ENCODE results near the gene DAGLA.

The DAGLA gene

DNA sequence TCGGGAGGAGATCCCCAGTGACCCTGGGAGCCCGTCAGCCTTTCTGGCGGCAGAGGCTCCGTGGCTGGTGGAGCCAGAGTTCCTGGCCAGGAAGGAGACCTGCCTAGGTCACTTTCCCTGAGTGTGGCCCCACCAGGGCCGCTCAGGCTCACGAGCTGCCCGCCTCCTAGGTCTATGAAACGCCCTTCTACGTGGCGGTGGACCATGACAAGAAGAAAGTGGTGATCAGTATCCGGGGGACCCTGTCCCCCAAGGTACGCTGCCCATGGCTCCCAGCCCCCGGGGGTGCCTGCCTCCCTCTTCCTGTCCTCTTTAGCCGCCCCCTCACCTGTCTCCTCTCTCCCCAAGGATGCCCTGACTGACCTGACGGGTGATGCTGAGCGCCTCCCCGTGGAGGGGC, 55.2 kb downstream of the DAGLA start:
- no peaks in the 10 kb centered on the region for H3K9me3 ChIP-seq (ENCODE audit: low read length)
- H3K9ac ChIP-seq (ENCODE audit: low read length): no peak overlapping the region
- no peak overlapping the region for H3K27ac ChIP-seq (ENCODE audit: low read depth, low read length)
- H3K27me3 ChIP-seq (ENCODE audit: control insufficient read depth in 1 of 2, insufficient read depth in 2 of 2, low read length in 2 of 2): no peaks in the 10 kb centered on the region
- peaks cover 21% of the 10 kb centered on the region for H3K4me1 ChIP-seq (ENCODE audit: insufficient read depth, low read length)
- H3K36me3 ChIP-seq (ENCODE audit: insufficient read depth, low read length): peaks cover 27% of the 10 kb centered on the region
- no peak overlapping the region for H3K4me3 ChIP-seq (ENCODE audit: low read depth in 1 of 2, low read length in 2 of 2)

DNA sequence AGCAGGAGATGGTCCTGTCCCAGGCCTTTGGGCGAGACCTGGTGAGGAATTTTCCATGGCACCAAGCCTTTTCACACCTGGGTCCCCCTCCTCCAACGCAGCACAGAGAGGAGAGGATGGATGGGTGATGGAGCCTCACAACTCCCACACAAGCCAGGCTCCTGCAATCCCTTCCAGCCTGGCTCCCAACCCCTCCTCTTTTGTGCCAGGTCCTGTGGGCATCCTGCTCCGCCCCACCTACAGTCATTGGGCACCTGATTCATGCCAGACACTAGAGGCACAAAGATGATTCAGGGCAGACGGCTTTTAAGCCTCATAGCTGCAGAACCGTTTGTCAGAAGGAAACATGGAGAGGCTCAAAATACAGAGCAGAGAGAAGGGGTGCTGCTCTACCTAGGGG, 56.1 kb downstream of the DAGLA start:
- Histone ChIP-seq H3K36me3 (ENCODE audit: insufficient read depth, low read length) (peaks cover 27% of the 10 kb centered on the region), H3K4me1 (ENCODE audit: insufficient read depth, low read length) (peaks cover 20% of the 10 kb centered on the region), H3K4me3 (ENCODE audit: low read depth in 1 of 2, low read length in 2 of 2) (no peak overlapping the region)

DNA sequence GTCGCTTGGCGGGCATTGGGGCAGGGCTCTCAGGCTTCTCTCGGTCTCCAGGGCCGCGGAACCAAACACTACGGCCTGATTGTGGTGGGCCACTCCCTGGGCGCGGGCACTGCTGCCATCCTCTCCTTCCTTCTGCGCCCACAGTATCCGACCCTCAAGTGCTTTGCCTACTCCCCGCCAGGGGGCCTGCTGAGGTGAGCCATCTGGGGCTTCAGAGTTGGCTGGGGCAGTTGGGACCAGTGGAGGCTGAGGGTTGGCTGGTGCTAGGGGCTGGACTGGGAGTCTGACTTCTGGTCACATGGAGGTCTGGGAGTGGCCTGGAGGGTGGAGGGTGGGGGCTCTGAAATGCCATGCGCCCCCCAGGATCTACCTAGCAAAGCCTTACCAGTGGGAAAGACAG, 56.9 kb downstream of the DAGLA start:
- Histone ChIP-seq H3K36me3 (ENCODE audit: insufficient read depth, low read length) (peaks cover 27% of the 10 kb centered on the region), H3K4me3 (ENCODE audit: low read depth in 1 of 2, low read length in 2 of 2) (no peak overlapping the region), H3K27me3 (ENCODE audit: control insufficient read depth in 1 of 2, insufficient read depth in 2 of 2, low read length in 2 of 2) (no peaks in the 10 kb centered on the region), H3K9ac (ENCODE audit: low read length) (no peak overlapping the region), H3K9me3 (ENCODE audit: low read length) (no peaks in the 10 kb centered on the region), H3K27ac (ENCODE audit: low read depth, low read length) (no peak overlapping the region), H3K4me1 (ENCODE audit: insufficient read depth, low read length) (peaks cover 12% of the 10 kb centered on the region)

More for the DNA sequence above, 56.1 kb downstream of the DAGLA start:
- Histone ChIP-seq H3K27ac (ENCODE audit: low read depth, low read length) (no peak overlapping the region), H3K9ac (ENCODE audit: low read length) (no peak overlapping the region), H3K9me3 (ENCODE audit: low read length) (no peaks in the 10 kb centered on the region), H3K27me3 (ENCODE audit: control insufficient read depth in 1 of 2, insufficient read depth in 2 of 2, low read length in 2 of 2) (no peaks in the 10 kb centered on the region)

GRCh38 chr11:61737636-61738386, 57.6 kb downstream of the DAGLA start:
- H3K9ac ChIP-seq (ENCODE audit: low read length): no peak overlapping the region
- no peaks in the 10 kb centered on the region for H3K9me3 ChIP-seq (ENCODE audit: low read length)
- H3K27ac ChIP-seq (ENCODE audit: low read depth, low read length): no peak overlapping the region
- H3K4me1 ChIP-seq (ENCODE audit: insufficient read depth, low read length): peaks cover 5% of the 10 kb centered on the region
- H3K4me3 ChIP-seq (ENCODE audit: low read depth in 1 of 2, low read length in 2 of 2): no peak overlapping the region
- peaks cover 27% of the 10 kb centered on the region for H3K36me3 ChIP-seq (ENCODE audit: insufficient read depth, low read length)
- no peaks in the 10 kb centered on the region for H3K27me3 ChIP-seq (ENCODE audit: control insufficient read depth in 1 of 2, insufficient read depth in 2 of 2, low read length in 2 of 2)

- Histone ChIP-seq H3K27ac (ENCODE audit: low read depth, low read length) (no peak overlapping the region), H3K4me1 (ENCODE audit: insufficient read depth, low read length) (no peaks in the 10 kb centered on the region), H3K9me3 (ENCODE audit: low read length) (no peaks in the 10 kb centered on the region), H3K36me3 (ENCODE audit: insufficient read depth, low read length) (peaks cover 27% of the 10 kb centered on the region), H3K4me3 (ENCODE audit: low read depth in 1 of 2, low read length in 2 of 2) (no peak overlapping the region), H3K27me3 (ENCODE audit: control insufficient read depth in 1 of 2, insufficient read depth in 2 of 2, low read length in 2 of 2) (no peaks in the 10 kb centered on the region), H3K9ac (ENCODE audit: low read length) (no peak overlapping the region)
Measured at GRCh38 chr11:61738776-61739175, 58.6 kb downstream of the DAGLA start.

DNA sequence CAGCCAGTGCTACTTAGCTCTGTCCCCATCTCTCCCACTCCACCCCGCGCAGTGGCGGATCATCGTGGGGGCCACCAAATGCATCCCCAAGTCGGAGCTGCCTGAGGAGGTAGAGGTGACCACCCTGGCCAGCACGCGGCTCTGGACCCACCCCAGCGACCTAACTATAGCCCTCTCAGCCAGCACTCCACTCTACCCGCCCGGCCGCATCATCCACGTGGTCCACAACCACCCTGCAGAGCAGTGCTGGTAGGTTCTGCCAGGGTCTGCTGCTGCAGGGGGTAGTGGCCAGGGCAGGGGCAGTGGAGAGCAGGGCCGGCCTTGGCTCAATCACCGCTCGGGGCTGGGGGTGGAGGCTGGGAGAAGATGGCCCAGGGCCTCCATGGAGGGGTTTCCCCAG, 59.2 kb downstream of the DAGLA start:
- Histone ChIP-seq H3K27ac (ENCODE audit: low read depth, low read length) (no peak overlapping the region), H3K4me3 (ENCODE audit: low read depth in 1 of 2, low read length in 2 of 2) (no peak overlapping the region), H3K36me3 (ENCODE audit: insufficient read depth, low read length) (peaks cover 27% of the 10 kb centered on the region), H3K9ac (ENCODE audit: low read length) (no peak overlapping the region), H3K9me3 (ENCODE audit: low read length) (no peaks in the 10 kb centered on the region), H3K4me1 (ENCODE audit: insufficient read depth, low read length) (no peaks in the 10 kb centered on the region), H3K27me3 (ENCODE audit: control insufficient read depth in 1 of 2, insufficient read depth in 2 of 2, low read length in 2 of 2) (no peaks in the 10 kb centered on the region)

DNA sequence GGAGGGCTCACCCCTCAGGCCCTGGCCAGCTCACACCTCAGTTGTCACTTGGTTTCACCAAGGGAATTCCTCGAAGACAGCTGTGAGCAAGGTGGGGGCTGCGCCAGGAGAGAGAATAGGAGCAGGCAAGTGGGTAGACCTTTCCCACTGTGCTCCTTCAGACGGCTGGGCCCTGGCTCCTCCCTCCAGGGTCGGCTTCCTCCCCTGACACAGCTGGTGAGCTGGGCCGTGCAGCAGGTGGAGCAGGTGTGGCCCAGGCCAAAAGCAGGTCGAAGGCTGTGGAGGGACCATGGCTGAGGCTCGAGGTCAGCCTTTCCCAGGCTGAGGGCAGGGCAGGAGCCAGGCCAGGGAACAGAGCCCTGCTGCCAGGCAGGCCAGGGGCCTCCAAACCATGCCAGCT, 59.8 kb downstream of the DAGLA start:
- H3K4me3 ChIP-seq (ENCODE audit: low read depth in 1 of 2, low read length in 2 of 2): no peak overlapping the region
- no peaks in the 10 kb centered on the region for H3K9me3 ChIP-seq (ENCODE audit: low read length)
- no peak overlapping the region for H3K27ac ChIP-seq (ENCODE audit: low read depth, low read length)
- peaks cover 23% of the 10 kb centered on the region for H3K36me3 ChIP-seq (ENCODE audit: insufficient read depth, low read length)
- H3K27me3 ChIP-seq (ENCODE audit: control insufficient read depth in 1 of 2, insufficient read depth in 2 of 2, low read length in 2 of 2): no peaks in the 10 kb centered on the region
- no peak overlapping the region for H3K9ac ChIP-seq (ENCODE audit: low read length)
- H3K4me1 ChIP-seq (ENCODE audit: insufficient read depth, low read length): no peaks in the 10 kb centered on the region

GRCh38 chr11:61742391-61742790, 62.2 kb downstream of the DAGLA start:
- H3K4me3 ChIP-seq (ENCODE audit: low read depth in 1 of 2, low read length in 2 of 2): no peak overlapping the region
- H3K9me3 ChIP-seq (ENCODE audit: low read length): no peaks in the 10 kb centered on the region
- no peak overlapping the region for H3K9ac ChIP-seq (ENCODE audit: low read length)
- no peaks in the 10 kb centered on the region for H3K27me3 ChIP-seq (ENCODE audit: control insufficient read depth in 1 of 2, insufficient read depth in 2 of 2, low read length in 2 of 2)
- H3K4me1 ChIP-seq (ENCODE audit: insufficient read depth, low read length): no peaks in the 10 kb centered on the region
- H3K36me3 ChIP-seq (ENCODE audit: insufficient read depth, low read length): peaks cover 7% of the 10 kb centered on the region
- H3K27ac ChIP-seq (ENCODE audit: low read depth, low read length): no peak overlapping the region

DNA sequence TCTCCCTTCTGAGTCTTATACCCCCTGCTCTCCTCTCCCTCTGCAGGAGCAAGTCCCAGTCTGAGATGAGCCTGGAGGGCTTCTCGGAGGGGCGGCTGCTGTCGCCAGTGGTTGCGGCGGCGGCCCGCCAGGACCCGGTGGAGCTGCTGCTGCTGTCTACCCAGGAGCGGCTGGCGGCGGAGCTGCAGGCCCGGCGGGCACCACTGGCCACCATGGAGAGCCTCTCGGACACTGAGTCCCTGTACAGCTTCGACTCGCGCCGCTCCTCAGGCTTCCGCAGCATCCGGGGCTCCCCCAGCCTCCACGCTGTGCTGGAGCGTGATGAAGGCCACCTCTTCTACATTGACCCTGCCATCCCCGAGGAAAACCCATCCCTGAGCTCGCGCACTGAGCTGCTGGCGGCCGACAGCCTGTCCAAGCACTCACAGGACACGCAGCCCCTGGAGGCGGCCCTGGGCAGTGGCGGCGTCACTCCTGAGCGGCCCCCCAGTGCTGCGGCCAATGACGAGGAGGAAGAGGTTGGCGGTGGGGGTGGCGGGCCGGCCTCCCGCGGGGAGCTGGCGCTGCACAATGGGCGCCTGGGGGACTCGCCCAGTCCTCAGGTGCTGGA, 63.4 kb downstream of the DAGLA start:
- H3K9me3 ChIP-seq (ENCODE audit: low read length): no peaks in the 10 kb centered on the region
- no peaks in the 10 kb centered on the region for H3K27me3 ChIP-seq (ENCODE audit: control insufficient read depth in 1 of 2, insufficient read depth in 2 of 2, low read length in 2 of 2)
- no peaks in the 10 kb centered on the region for H3K4me1 ChIP-seq (ENCODE audit: insufficient read depth, low read length)
- no peak overlapping the region for H3K9ac ChIP-seq (ENCODE audit: low read length)
- no peak overlapping the region for H3K27ac ChIP-seq (ENCODE audit: low read depth, low read length)
- no peaks in the 10 kb centered on the region for H3K36me3 ChIP-seq (ENCODE audit: insufficient read depth, low read length)
- no peak overlapping the region for H3K4me3 ChIP-seq (ENCODE audit: low read depth in 1 of 2, low read length in 2 of 2)

DNA sequence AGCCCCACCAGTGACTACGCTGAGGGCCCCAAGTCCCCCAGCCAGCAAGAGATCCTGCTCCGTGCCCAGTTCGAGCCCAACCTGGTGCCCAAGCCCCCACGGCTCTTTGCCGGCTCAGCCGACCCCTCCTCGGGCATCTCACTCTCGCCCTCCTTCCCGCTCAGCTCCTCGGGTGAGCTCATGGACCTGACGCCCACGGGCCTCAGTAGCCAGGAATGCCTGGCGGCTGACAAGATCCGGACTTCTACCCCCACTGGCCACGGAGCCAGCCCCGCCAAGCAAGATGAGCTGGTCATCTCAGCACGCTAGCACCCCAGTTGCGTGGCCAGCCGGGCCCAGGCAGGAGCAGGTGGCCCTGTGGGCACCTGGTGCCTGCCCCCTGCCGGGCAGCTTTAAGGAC, 64.0 kb downstream of the DAGLA start:
- Histone ChIP-seq H3K9ac (ENCODE audit: low read length) (no peak overlapping the region), H3K27me3 (ENCODE audit: control insufficient read depth in 1 of 2, insufficient read depth in 2 of 2, low read length in 2 of 2) (no peaks in the 10 kb centered on the region), H3K9me3 (ENCODE audit: low read length) (no peaks in the 10 kb centered on the region), H3K4me1 (ENCODE audit: insufficient read depth, low read length) (no peaks in the 10 kb centered on the region), H3K27ac (ENCODE audit: low read depth, low read length) (no peak overlapping the region), H3K36me3 (ENCODE audit: insufficient read depth, low read length) (no peaks in the 10 kb centered on the region), H3K4me3 (ENCODE audit: low read depth in 1 of 2, low read length in 2 of 2) (no peak overlapping the region)

DNA sequence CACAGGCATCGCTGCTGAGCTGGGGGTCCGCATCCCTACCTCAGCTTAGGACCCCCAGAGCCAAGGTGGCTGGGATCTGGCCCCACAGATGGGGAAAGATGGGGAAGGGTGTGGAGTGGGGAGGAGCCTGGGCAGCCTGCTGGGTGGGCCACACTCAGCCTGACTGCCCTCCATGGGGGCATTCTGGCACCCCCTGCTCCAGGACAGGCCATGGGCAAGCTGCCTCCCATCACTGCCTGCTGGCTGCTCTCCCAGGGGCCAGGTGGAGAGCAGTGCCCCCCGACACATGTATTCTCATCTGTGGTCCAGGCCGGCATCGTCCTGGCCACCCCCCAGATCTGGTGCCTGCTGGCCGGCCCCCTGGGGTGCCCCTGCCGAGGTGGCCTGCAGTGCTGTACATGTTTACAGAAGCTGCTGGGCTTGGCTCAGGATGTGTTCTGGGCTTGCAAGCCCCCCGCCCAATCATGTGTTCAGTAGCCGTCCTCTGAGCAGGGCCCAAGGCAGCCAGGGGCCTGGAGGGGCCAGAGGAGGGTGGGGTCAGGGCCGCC, 64.5 kb downstream of the DAGLA start:
- peaks cover 0 to under 1% of the 10 kb centered on the region in 2 donors for H3K27me3 ChIP-seq (ENCODE audit: control insufficient read depth in 1 of 2, insufficient read depth in 2 of 2, low read length in 2 of 2)
- no peak overlapping the region for H3K9ac ChIP-seq (ENCODE audit: low read length)
- no peaks in the 10 kb centered on the region for H3K4me1 ChIP-seq (ENCODE audit: insufficient read depth, low read length)
- no peaks in the 10 kb centered on the region for H3K36me3 ChIP-seq (ENCODE audit: insufficient read depth, low read length)
- no peak overlapping the region for H3K4me3 ChIP-seq (ENCODE audit: low read depth in 1 of 2, low read length in 2 of 2)
- no peaks in the 10 kb centered on the region for H3K9me3 ChIP-seq (ENCODE audit: low read length)
- no peak overlapping the region for H3K27ac ChIP-seq (ENCODE audit: low read depth, low read length)

Measured in muscle layer of colon (tissue), 2 donors.